Activated T-cell treated with anti-CD3 and anti-CD28 coated beads for 1 hour (primary cell): ENCODE measurements around the gene ARTN.

Experiments used
- DNase-seq: peaks from one replicate; pipeline ENCODE4 v3.0.0-alpha.2; 2020; ENCODE audit warnings: low read depth

The ARTN gene

DNA sequence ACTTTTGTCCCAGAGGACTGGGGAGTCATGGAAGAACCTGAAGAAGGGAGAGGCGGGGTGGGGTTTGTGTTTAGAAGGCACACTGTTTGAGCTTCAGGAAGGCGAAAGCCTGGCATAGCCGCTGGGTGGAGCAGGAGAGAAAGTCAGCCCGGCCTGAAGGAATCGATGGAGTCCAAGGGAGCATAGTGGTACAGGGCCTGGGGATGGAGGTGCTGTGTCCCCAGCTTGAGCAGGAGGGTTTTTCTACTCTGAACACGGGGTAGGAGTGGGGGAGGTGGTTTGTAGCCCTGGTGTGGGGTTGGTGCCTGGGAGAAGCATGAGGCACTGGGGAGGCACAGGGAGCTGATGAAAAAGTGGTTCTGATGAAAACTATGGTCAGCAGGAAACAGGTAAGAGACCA is 53.1 kb downstream of the ARTN start:
- DNase-seq, result no peak
